SK-N-SH treated with all-trans-retinoic acid at 6 μM for 48 hours (cell line): ENCODE results near the gene ME3.

Source experiments
- BACH2 ChIP-seq: fragments of 250-450 bp; sonication (Bioruptor Pico); IDR thresholded peaks from 2 replicates; pipeline ENCODE4 v1.9.0; 2021; ENCODE audit warnings: mild to moderate bottlenecking, borderline replicate concordance
- OSR1 ChIP-seq: fragments of 250-450 bp; sonication (Bioruptor Pico); IDR thresholded peaks from 2 replicates; pipeline ENCODE4 v1.8.0; 2022; ENCODE audit warnings: moderate library complexity, mild to moderate bottlenecking, inconsistent platforms
- TCF4 ChIP-seq: fragments of 250-450 bp; sonication (Bioruptor Pico); IDR thresholded peaks from 2 replicates; pipeline ENCODE4 v1.8.0; 2021; ENCODE audit warnings: mild to moderate bottlenecking, moderate library complexity, borderline replicate concordance
- TOX ChIP-seq: fragments of 250-450 bp; sonication (Bioruptor Pico); IDR thresholded peaks from 2 replicates; pipeline ENCODE4 v1.8.0; 2021; ENCODE audit warnings: mild to moderate bottlenecking, moderate library complexity, borderline replicate concordance
- TSHZ2 ChIP-seq: fragments of 250-450 bp; sonication (Bioruptor Pico); IDR thresholded peaks from 2 replicates; pipeline ENCODE4 v1.5.0; 2020; ENCODE audit warnings: mild to moderate bottlenecking, moderate library complexity
- ZFP30 ChIP-seq: fragments of 450-650 bp; formaldehyde crosslinking; IDR thresholded peaks from 2 replicates; pipeline ENCODE4 v1.5.0; 2022; ENCODE audit warnings: mild to moderate bottlenecking, moderate library complexity
- ZNF565 ChIP-seq: fragments of 450-650 bp; formaldehyde crosslinking; conservative IDR thresholded peaks from 2 replicates; pipeline ENCODE4 v1.5.0; 2020; ENCODE audit warnings: low read depth, mild to moderate bottlenecking, moderate library complexity

DNA sequence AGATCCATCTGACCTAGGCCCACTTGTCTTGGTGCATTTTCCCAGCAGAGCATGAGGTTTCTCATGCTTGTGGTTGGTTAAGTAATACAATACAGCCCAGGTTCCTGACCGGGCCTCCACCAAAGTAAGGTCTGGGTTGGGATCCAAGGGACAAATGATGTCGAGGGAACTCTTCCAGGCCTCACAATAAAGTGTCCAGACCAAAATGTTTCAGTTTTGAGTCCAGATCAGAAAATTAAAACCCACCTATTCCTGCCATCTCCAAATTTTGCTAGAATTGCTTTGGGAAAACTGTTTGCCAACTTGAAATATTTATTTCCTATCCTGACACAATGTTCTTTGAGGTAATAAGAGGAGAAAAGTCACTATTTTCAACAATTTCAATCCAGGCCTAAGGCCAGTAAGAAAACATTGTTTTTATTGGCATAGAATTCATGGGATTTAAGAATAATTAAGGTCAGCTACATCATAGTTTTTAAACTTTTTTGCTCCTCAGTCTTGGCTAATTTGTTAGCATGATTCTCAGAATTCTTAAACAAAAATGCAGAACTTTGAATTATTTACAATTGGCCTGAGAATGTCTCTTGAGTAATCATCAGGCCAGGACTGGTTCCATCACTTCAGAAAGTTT is 51.4 kb downstream of the ME3 start:
- TF ChIP-seq BACH2 = no peak
- TF ChIP-seq ZFP30 (CRISPR knock-in tag) = no peak
- no peak for TF ChIP-seq TCF4
- TF ChIP-seq TSHZ2 (CRISPR knock-in tag) = no peak
- TF ChIP-seq TOX (CRISPR knock-in tag) = no peak
- TF ChIP-seq ZNF565 (CRISPR knock-in tag) = no peak
- no peak for TF ChIP-seq OSR1 (CRISPR knock-in tag)
